Kidney (tissue), 14 donors: Measurements from ENCODE around the gene CNIH2. TPM values are rescaled to one million over a fixed set of nuclear protein-coding genes. Genes with fewer than 3 reads are reported as not detected.

Experiments
- DNase-seq, 5 donors: peaks; one replicate each; pipeline ENCODE4 v3.0.0-alpha.2; 2013 to 2020
- FAIRE-seq: peaks from 2 replicates; lab custom pipeline; 2012; peaks lifted over from hg19 to GRCh38; lab: Jason Lieb, UNC
- H3K27ac ChIP-seq, 2 donors: one replicate each; pipeline ENCODE4 v1.7.0; 2013; ENCODE audit warnings: low read depth in 2 of 2, low read length in 2 of 2, inconsistent platforms in 1 of 2
- H3K27me3 ChIP-seq: one replicate; pipeline ENCODE4 v1.7.1; 2013; ENCODE audit warnings: low read length, inconsistent platforms; ENCODE audit not compliant: control insufficient read depth, insufficient read depth
- H3K36me3 ChIP-seq, 3 donors: one replicate each; pipeline versions ENCODE4 v1.7.0 to v1.7.1; 2013; ENCODE audit warnings: low read length in 3 of 3, control low read depth in 1 of 3, inconsistent platforms in 1 of 3; ENCODE audit not compliant: insufficient read depth in 3 of 3, control insufficient read depth in 2 of 3
- H3K4me1 ChIP-seq, 3 donors: one replicate each; pipeline versions ENCODE4 v1.7.0 to v1.7.1; 2013; ENCODE audit warnings: low read length in 3 of 3, inconsistent platforms in 1 of 3, low read depth in 1 of 3; ENCODE audit not compliant: control insufficient read depth in 2 of 3, insufficient read depth in 2 of 3
- H3K4me3 ChIP-seq, 3 donors: one replicate each; pipeline versions ENCODE4 v1.7.0 to v1.8.1; 2013; ENCODE audit warnings: low read length in 3 of 3, control low read depth in 1 of 3, inconsistent platforms in 1 of 3
- H3K9ac ChIP-seq, 3 donors: one replicate each; pipeline versions ENCODE4 v1.7.0 to v1.7.1; 2013; ENCODE audit warnings: low read length in 3 of 3, control low read depth in 1 of 3, inconsistent platforms in 1 of 3
- H3K9me3 ChIP-seq, 3 donors: one replicate each; pipeline versions ENCODE4 v1.7.0 to v1.7.1; 2013; ENCODE audit warnings: low read length in 3 of 3, control low read depth in 1 of 3, inconsistent platforms in 1 of 3; ENCODE audit not compliant: control insufficient read depth in 2 of 3, insufficient read depth in 1 of 3
- intact Hi-C: fragments of 100-400 bp; cut with DNase I; formaldehyde crosslinking; loops from one replicate; pipeline ENCODE4 v1.11.1; 2022
- polyA plus RNA-seq: library from polyadenylated mRNA; stranded (reverse); fragments of 350-450 nt; fragmentation: Illumina TruSeq; extraction: RNeasy Lipid Tissue Mini Kit (QIAGEN cat#74804); gene quantifications from one replicate; pipeline ENCODE4 v1.2.3, GENCODE V29; 2014; ENCODE audit warnings: low read depth, low replicate concordance; ENCODE audit not compliant: insufficient read depth
- total RNA-seq: library from RNA; stranded (reverse); fragmentation: NEBNext Ultra II Directional; extraction: Animal tissue kit (Norgen Biotek cat#: 25700); gene quantifications from one replicate; pipeline ENCODE4 v1.2.1, GENCODE V29; 2021
- TF ChIP-seq, protein P1 (sequence below): IDR thresholded peaks from 3 replicates; pipeline ENCODE4 v1.5.1; 2012; ENCODE audit warnings: mild to moderate bottlenecking, moderate library complexity, borderline replicate concordance; ENCODE audit not compliant: insufficient read depth; ENCODE audit errors: extremely low read depth
- donor health status: control.
- donor health status: control.
- donor health status: control.
- donor health status: control.
- donor health status: control.
- donor health status: DM: yes; HTN: yes; CAD: no.
- donor health status: Normal renal cell carcinoma (clear cell type).

CNIH2 gene
- total and polyA plus RNA-seq, 2 donors from 2014 or later, result 0.63 TPM; not detected in 1

DNA sequence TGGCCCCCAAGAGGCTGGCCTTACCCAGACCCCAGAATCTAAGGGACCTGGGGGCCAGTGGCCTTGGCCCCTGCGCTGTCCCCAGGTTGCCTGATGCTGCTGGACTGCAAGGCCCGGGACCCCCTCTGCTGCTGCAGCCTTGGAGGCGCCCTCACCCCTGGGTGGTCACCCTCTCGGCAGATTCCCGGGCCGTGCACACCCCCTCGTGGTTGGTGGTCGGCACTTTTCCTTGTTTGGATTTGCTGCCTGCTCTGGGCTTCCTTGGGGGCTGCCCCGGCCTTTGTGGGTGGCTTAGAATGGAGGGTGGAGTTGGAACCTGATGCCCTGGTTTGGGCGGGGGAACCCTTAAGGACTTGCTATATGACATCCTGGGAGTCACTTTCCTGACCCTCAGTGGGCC, 53.0 kb downstream of the CNIH2 start:
- DNase-seq (peak in 1 of 5 donors; percentile 66), FAIRE-seq (no peak)
- intact Hi-C loops, result no loop called here
- Histone ChIP-seq H3K4me1 (peaks cover 0 to 20% (median 11%) of the 10 kb centered on the region in 3 donors), H3K36me3 (no peaks in the 10 kb centered on the region), H3K9me3 (no peaks in the 10 kb centered on the region), H3K9ac (no peak overlapping the region), H3K27me3 (no peaks in the 10 kb centered on the region), H3K4me3 (no peak overlapping the region), H3K27ac (no peak overlapping the region)
- TF ChIP-seq, protein P1, sequence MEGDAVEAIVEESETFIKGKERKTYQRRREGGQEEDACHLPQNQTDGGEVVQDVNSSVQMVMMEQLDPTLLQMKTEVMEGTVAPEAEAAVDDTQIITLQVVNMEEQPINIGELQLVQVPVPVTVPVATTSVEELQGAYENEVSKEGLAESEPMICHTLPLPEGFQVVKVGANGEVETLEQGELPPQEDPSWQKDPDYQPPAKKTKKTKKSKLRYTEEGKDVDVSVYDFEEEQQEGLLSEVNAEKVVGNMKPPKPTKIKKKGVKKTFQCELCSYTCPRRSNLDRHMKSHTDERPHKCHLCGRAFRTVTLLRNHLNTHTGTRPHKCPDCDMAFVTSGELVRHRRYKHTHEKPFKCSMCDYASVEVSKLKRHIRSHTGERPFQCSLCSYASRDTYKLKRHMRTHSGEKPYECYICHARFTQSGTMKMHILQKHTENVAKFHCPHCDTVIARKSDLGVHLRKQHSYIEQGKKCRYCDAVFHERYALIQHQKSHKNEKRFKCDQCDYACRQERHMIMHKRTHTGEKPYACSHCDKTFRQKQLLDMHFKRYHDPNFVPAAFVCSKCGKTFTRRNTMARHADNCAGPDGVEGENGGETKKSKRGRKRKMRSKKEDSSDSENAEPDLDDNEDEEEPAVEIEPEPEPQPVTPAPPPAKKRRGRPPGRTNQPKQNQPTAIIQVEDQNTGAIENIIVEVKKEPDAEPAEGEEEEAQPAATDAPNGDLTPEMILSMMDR, result no peak

DNA sequence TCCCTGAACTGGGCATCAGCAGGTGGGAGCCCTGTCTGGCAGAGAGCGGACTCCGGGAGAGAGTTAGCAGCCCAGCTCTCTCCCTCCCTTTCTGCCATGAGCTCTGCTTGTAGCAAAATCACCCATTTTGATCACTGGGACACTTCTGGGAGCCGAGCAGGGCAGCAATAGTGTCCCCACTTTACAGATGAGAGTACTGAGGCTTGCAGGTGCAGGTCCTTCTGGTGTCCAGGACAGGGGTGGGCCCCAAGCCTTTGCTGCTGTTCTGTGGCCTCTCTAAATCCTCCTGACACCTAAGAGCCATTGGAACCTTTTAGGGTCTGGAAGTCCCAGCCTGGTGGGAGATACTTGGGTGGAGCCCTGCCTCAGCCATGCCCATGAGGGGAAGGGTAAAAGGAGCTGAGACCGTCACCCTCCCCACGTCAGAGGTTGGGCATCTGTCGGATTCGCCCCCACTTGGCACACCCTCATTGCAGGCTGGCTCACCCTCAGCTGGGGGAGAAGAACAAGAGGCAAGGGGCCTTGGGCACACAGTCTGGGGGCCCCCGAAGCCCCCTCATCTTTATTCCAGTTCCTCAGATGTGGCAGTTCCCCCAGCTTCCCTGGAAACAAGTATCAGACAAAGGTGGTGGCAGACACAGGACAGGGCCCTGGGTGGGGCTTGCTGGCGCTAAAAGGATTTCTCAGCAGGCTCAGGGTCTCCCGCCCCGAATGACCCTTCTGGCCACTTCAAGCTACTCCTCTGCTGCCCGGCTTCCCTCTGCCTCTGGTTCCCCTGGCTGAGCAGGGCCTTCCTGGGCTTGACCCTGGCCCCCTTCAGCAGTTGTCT, 53.8 kb downstream of the CNIH2 start:
- no peak overlapping the region for H3K27ac ChIP-seq
- intact Hi-C loops, result no loop called here
- H3K36me3 ChIP-seq, result no peaks in the 10 kb centered on the region
- TF ChIP-seq, protein P1, result no peak
- no peak overlapping the region for H3K9ac ChIP-seq
- no peaks in the 10 kb centered on the region for H3K9me3 ChIP-seq
- FAIRE-seq, result no peak
- H3K4me1 ChIP-seq, result peaks cover 1 to 22% (median 11%) of the 10 kb centered on the region in 3 donors
- no peaks in the 10 kb centered on the region for H3K27me3 ChIP-seq
- peak in 1 of 5 donors; percentile 56 for DNase-seq
- no peak overlapping the region for H3K4me3 ChIP-seq

DNA sequence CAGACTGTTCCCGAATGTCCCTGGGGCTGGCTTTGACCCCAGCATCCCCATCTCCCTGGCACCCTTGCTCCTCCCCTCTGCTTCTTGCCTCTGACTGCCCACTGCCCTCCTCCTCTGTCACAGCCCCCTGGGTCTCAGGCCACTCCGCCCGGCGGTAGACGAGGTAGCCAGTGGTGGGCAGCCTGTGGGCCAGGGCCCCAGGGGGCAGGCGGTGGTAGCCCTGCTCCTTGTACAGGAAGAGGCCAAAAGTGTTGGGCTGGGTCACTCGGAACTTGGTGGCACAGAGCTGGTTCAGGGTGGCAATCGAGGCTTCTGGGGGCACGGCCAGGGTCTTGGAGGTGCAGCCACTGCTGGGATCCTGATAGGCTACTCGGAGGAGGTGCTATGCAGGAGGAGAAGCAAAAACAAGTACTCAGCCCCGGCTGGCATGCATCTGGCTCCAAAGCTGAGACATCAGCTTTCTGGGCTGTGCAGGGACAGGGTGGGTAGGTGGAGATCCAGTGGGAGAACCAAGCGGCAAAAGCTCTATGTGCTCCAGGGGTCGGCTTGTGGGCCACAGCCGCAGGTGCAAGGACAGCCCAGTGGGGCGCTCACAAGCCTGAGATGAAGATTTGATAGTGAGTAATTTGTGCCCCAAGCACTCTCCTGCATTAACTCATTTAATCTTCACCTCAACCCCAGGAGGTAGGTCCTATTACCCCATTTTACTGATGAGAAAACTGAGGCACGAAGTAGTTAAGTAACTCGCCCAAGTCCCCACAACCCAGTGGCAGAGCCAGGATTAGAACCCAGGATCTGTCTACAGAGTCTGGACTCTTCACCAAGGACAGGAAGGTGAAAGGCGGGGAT, 54.6 kb downstream of the CNIH2 start:
- intact Hi-C loops, result no loop called here
- peak in 1 of 5 donors; percentile 45 for DNase-seq
- H3K27ac ChIP-seq, result no peak overlapping the region
- no peak for FAIRE-seq
- H3K27me3 ChIP-seq, result no peaks in the 10 kb centered on the region
- H3K36me3 ChIP-seq, result no peaks in the 10 kb centered on the region
- peaks cover 2 to 20% (median 11%) of the 10 kb centered on the region in 3 donors for H3K4me1 ChIP-seq
- no peaks in the 10 kb centered on the region for H3K9me3 ChIP-seq
- H3K9ac ChIP-seq, result no peak overlapping the region
- TF ChIP-seq, protein P1, result no peak
- H3K4me3 ChIP-seq, result no peak overlapping the region
